ENCODE results near the gene ARL6IP4. TPM values are rescaled to one million over a fixed set of nuclear protein-coding genes. Genes with fewer than 3 reads are reported as not detected.

The ARL6IP4 gene
- total RNA-seq, 4 donors from 2014 or later: 123 to 175 (median 156) TPM

- in situ Hi-C loops (cut with MboI; ENCODE audit: low sequenced_read_pairs in 4 of 4) (no loop called here), intact Hi-C loops (cut with DNase I; ENCODE audit: low total_unique reads) (no loop called here)
- no peaks in the 10 kb centered on the region for H3K27me3 ChIP-seq
- TF ChIP-seq CTCF (IDR thresholded peaks at IDR 0.05 in 4 of 5, conservative IDR thresholded peaks at IDR 0.05 in 1 of 5) (no peak), POLR2A (IDR thresholded peaks at IDR 0.05) (no peak)
- peaks cover 3 to 10% of the 10 kb centered on the region in 2 donors for H3K4me1 ChIP-seq
- ATAC-seq: no peak
- DNase-seq: no peak
- no peaks in the 10 kb centered on the region for H3K9me3 ChIP-seq
- H3K4me3 ChIP-seq: no peak overlapping the region
- H3K27ac ChIP-seq: no peak overlapping the region
- peaks cover 0 to 8% of the 10 kb centered on the region in 2 donors for H3K36me3 ChIP-seq
Observed at GRCh38 chr12:122989225-122989839, 8.9 kb downstream of the ARL6IP4 start.

GRCh38 chr12:122989874-122990419, 9.5 kb downstream of the ARL6IP4 start:
- peaks cover 0 to 8% of the 10 kb centered on the region in 2 donors for H3K36me3 ChIP-seq
- in situ Hi-C loops (cut with MboI; ENCODE audit: low sequenced_read_pairs in 4 of 4) (no loop called here), intact Hi-C loops (cut with DNase I; ENCODE audit: low total_unique reads) (no loop called here)

GRCh38 chr12:122990561-122990960, 10.1 kb downstream of the ARL6IP4 start:
- ATAC-seq (no peak), DNase-seq (no peak)
- peaks cover 0 to 8% of the 10 kb centered on the region in 2 donors for H3K36me3 ChIP-seq

More at GRCh38 chr12:122989874-122990419, 9.5 kb downstream of the ARL6IP4 start:
- ATAC-seq: no peak
- H3K4me1 ChIP-seq: peaks cover under 1 to 10% of the 10 kb centered on the region in 2 donors
- no peak overlapping the region for H3K27ac ChIP-seq
- H3K9me3 ChIP-seq: no peaks in the 10 kb centered on the region
- H3K4me3 ChIP-seq: no peak overlapping the region
- DNase-seq: no peak
- H3K27me3 ChIP-seq: no peaks in the 10 kb centered on the region
- TF ChIP-seq CTCF (IDR thresholded peaks at IDR 0.05 in 4 of 5, conservative IDR thresholded peaks at IDR 0.05 in 1 of 5) (no peak), POLR2A (IDR thresholded peaks at IDR 0.05) (no peak)

GRCh38 chr12:122990961-122991622, 10.6 kb downstream of the ARL6IP4 start:
- no peaks in the 10 kb centered on the region for H3K9me3 ChIP-seq
- ATAC-seq: no peak
- intact Hi-C loops (cut with DNase I; ENCODE audit: low total_unique reads): no loop called here
- H3K4me3 ChIP-seq: no peak overlapping the region
- peaks cover 12 to 21% of the 10 kb centered on the region in 2 donors for H3K4me1 ChIP-seq
- no peak overlapping the region for H3K27ac ChIP-seq
- H3K36me3 ChIP-seq: peaks cover 0 to 8% of the 10 kb centered on the region in 2 donors
- no peak for DNase-seq
- in situ Hi-C loops (cut with MboI; ENCODE audit: low sequenced_read_pairs in 4 of 4): no loop called here
- TF ChIP-seq CTCF (IDR thresholded peaks at IDR 0.05 in 4 of 5, conservative IDR thresholded peaks at IDR 0.05 in 1 of 5): no peak
- no peak for TF ChIP-seq POLR2A (IDR thresholded peaks at IDR 0.05)
- H3K27me3 ChIP-seq: no peaks in the 10 kb centered on the region

More at GRCh38 chr12:122990561-122990960, 10.1 kb downstream of the ARL6IP4 start:
- no peaks in the 10 kb centered on the region for H3K9me3 ChIP-seq
- H3K4me3 ChIP-seq: no peak overlapping the region
- TF ChIP-seq CTCF (IDR thresholded peaks at IDR 0.05 in 4 of 5, conservative IDR thresholded peaks at IDR 0.05 in 1 of 5) (no peak), POLR2A (IDR thresholded peaks at IDR 0.05) (no peak)
- H3K27ac ChIP-seq: no peak overlapping the region
- in situ Hi-C loops (cut with MboI; ENCODE audit: low sequenced_read_pairs in 4 of 4) (no loop called here), intact Hi-C loops (cut with DNase I; ENCODE audit: low total_unique reads) (no loop called here)
- peaks cover 7 to 16% of the 10 kb centered on the region in 2 donors for H3K4me1 ChIP-seq
- H3K27me3 ChIP-seq: no peaks in the 10 kb centered on the region
